Dermis blood vessel endothelial cell (primary cell): Measurements from ENCODE around the gene PPP4R2. TPM values are rescaled to one million over a fixed set of nuclear protein-coding genes. Genes with fewer than 3 reads are reported as not detected.

Experiments used
- DNase-seq: peaks from one replicate; pipeline ENCODE4 v3.0.0; 2010
- total RNA-seq: library from RNA; depleted of rRNA; stranded (reverse); fragments of >200 nt; gene quantifications from 2 replicates; pipeline ENCODE4 v1.2.3, GENCODE V29; 2014

PPP4R2 gene
- total RNA-seq, 1 donor from 2014 or later: 91.4 TPM

DNA sequence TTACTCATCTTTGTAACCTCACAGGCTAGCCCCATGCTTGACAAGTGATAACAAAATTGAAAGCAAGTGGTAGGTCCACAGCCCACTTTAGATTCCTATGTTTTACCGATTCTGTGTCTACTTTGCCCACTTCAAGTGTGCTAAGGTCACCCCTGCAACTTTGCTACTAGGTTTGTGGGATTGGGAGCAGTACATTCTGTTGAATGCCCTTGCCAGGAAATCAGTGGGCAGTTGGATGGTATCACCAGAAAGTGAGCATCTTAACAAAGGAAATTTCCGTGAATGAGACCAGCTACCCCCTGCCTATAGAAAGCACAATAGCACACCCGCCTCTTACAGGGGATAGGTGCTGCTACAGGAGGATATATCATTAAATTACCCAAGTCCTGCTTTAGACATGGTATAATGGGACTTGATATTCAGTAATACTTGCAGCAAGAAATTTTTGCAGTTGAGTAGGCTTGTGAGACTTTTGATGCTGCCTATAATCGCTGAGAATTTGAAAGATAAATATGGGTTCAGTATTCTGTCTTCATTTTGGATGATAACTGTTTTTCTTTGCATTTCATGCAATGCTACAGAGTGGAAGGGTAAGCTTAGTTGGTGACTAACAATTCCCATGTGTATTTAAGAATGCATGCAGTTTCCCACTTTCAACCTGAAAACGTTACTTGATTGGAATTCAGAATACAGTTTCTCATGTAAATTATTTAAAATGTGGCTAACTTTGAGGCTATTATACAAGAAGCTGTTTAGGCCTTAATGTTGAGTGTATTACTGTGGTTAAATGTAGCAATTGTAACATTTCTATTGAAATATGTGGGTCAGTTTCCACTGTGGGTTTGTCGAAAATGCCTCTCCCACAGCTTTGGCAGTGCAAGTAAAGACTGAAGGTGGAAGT is 74.3 kb downstream of the PPP4R2 start:
- DNase-seq: no peak

DNA sequence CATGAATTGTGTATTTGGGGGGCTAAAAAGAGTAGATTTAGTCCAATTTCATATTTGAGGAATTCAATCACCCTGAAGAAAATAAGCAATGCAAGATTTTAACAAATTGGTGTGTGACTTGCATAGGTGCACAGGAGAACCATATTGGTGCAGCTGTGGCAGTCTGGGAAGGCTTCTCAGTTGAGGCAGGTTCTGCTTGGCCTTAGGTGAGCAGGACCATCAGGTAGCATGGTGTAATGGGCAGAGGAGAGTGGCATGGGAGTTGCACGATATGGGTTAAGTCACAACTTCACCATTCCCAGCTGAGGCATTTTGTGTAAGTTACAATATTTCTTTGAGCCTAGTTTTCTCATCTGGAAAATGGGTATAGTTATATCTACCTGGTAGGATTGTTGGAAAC is 75.3 kb downstream of the PPP4R2 start:
- DNase-seq: no peak

DNA sequence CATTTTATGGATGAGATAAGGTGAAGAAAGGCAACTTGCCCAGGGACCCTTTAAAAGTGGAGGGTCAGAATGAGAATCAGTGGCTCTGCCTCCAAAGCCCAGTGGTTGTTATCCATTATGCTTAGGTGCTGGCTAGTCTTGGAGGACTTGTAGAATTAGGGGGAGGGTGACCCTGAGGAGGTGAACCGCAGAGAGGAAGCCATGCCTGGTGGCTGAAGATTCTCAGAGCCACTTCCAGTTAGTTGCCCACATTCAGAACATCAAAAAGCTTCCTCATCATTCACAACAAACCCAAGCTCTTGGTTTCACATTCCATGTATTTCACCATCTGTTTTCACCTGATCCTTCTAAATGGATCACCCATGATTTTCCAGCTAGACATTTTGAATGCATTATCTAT is 76.0 kb downstream of the PPP4R2 start:
- no peak for DNase-seq

DNA sequence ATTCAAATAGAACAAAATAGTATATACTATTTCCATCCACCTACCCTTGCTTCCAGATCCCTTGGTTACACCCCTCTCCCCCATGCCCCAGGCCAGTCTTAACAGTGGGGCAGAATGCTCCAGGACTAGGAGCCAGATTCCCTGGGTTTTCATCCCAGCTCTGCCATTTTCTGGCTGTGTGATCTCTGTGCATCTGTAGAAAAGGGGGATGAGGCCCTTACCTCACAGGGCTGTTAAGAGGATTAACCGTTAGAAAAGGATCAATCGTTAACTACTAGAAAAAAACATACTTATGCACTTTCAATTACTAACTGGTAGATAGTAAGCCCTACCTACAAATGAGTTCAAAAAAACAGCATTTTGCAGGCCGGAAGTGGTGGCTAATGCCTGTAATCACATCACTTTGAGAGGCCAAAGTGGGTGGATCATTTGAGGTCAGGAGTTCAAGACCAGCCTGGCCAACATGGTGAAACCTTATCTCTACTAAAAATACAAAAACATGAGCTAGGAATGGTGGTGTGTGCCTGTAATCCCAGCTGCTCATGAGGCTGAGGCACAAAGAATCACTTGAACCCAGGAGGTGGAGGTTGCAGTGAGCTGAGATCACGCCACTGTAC is 76.6 kb downstream of the PPP4R2 start:
- DNase-seq: no peak

DNA sequence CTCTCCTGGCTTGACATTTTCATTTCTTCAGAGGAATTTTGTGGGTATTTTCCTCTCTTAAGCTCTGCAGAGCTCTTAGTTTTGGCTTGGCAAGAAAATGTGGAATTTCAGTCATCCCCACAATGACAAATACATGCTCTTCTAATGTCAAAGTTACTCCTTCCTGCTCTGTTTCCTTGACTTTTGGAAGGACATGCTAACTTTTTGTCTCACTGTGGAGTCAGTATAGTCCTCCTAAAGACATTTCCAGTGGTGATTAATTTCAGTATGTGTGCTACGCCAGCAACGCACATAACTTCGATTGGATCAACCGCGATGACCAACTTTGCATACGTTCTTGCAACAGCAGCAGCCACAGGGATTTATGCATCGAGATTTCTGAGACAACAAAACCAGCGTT is 78.2 kb downstream of the PPP4R2 start:
- no peak for DNase-seq

DNA sequence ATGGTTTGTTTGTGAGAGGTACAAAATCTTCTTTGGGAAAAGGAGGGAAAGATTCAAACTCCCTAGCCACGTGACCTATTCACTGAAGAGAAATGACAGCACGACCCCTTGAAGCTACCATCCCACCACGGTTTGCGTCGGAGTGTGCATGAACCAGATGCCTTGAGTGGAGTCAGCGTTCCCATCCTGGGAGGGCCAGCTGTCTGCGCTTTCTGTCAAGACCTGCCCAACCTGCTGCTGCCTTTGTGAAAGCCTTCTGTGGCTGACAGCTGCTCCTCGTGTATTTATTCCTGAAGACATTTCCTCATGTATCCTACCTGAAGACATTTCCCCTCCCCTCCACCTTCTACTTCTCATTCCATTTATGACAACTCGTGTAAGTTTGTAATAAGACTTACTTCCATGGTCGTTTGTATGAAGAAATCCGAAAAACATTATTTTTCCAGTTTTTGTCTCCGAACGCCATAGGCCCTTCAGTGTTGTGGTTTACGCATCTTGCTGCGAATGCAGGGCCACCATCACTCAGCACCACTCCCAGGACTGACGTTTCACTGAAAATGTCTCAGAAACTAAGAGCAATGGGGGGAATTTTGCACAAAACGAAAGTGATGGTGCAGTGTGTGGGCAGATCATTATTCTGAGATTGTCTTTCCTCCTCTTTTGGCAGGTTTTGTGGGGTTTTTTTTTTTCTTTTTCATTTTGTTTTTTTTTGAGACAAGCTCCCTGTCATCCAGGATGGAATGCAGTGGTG is 83.8 kb downstream of the PPP4R2 start:
- no peak for DNase-seq

DNA sequence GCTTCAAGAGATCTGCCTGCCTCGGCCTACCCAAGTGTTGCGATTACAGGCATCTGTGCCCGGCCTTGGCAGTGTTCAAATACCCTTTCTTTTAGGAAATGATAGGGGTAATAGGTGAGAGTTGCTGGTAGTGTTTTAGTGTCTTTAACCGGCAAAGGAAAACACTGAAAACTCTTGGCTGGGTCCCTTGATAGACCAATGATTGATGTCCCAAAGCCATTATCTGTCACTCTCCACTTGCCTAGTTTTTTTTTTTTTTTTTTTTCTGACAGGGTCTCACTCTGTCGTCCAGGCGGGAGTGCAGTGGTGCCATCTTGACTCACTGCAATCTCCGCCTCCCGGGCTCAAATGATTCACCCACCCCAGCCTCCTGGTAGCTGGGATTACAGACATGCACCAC is 84.5 kb downstream of the PPP4R2 start:
- no peak for DNase-seq

DNA sequence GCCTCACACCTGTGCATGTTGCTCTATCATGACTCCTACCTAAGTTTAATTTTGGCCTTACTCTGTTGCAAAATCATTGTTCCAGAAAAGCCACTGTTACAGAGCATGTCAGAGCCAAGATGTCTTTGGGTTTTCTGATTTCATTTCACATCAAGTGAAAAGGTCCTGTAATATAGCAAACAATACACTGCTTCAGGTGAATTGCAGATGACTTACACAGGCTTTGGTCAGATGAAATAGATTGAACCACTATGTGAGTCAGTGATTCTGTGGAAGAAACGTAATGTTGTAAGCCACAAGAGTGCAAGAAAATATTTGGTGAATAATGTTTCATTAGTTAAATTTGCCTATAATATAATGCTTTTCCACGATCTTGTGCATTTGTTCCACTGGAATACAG is 87.6 kb downstream of the PPP4R2 start:
- DNase-seq: no peak

DNA sequence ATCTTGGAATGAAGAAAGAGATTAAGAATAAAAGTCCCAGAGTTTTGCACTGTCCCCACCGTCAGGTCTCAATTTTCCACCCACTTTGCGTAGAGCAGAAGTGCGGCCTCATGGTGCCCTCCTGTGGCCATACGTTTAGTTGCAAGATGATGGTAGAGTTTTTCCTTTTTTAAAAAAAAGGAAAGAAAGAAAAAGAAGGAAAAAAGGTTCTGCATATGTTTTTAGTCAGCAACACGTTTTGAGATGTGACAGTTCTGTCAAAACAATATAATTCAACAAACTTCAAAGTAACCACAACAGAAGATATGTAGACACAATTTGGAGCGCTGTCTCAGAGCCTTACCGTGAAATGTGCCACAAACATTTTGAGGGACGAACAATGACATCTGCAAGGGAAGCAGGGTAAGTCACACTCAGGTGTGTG is 89.5 kb downstream of the PPP4R2 start:
- peak; percentile 69 for DNase-seq

DNA sequence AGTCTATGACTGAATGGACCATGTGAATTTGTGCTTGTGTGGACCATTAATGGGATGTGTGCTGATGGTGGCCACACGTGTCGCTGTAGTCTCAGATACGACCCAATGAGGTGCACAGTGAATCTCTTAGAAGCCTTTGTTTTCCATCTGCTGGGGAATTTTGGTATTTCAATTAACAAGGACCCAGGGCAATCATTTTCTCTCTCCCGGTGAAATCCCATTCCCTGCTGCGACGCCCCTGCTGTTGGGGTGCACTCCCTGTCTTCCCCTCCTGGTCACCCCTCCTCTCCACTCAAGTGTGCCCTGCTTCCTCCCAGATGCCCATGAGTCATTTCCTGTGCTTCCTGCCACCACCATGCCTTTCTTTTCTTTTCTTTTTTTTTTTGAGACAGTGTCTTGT is 97.5 kb downstream of the PPP4R2 start:
- peak; percentile 35 for DNase-seq

DNA sequence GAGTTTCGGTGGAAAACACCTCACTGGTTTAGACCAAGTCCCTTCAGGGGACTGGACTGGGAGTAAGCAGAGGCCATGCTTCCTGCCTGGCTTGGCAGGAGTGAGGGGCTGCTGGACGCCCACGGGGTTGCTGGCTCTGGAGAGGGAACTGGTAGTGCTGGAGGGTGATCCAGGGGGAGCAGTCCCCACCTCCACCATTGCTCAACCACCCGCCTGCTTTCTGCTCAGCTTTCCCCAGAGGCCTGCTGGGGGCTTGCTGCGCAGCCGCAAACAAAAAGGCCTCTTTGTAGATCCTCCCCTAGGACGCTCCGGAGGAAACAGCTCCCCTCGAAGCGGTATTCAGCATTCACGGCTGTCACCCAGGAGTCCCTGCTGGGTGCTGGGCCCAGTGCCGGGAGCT is 98.3 kb downstream of the PPP4R2 start:
- no peak for DNase-seq

DNA sequence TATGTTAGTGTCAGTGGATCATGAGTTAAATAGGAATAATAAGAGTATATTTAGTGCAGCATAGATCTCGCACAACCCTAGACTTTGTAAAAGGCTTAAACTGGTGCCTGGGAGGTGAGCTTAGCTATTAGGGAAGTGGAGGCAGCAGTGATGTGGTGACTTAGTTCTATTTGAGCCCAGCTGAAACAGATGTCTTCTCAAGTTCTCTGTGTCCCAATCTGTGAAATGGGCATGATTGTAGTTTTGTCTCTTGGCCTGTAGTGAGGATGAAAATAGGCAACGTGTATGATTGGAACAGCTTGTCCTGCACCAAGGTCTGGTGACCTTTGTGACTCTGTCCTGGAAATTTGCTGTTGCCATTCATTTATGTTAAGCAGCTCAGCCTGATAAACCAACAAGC is 99.6 kb downstream of the PPP4R2 start:
- no peak for DNase-seq

DNA sequence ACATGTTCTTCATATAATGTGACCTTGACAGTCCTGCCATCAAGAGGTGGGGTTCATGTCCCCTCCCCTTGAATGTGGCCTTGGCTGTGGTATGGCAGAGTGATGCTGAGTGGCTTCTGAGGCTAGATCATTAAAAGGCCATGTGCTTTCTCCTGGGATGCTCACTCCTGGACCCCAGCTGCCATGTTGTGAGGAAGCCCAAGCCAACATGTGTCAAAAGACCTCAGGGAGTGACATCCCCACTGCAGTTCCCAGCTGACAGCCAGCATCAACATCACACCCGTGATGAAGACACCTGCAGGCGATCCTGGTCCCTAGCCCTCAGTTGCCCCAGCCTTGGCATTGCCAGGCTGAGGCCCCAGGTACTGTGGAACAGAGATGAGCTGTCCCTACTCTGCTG is 101.4 kb downstream of the PPP4R2 start:
- DNase-seq: no peak

DNA sequence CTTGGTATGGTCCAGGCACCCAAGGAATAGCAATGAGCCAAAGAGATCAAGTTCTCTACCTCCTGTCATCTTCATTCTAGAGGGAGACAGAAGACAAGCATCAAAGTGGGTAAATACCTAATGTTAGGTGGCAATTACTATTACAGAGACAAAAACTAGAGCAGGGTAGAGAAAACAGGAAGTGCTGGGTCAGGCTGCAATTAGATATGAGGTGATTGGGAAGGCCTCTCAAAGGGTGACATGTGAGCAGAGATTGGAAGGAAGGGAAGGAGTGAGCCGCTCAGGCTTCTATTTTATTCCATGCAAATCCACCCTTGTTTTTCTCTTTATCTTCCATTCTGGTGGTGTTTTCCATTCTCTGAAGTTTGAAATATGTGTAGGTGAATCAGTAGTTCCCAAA is 102.3 kb downstream of the PPP4R2 start:
- no peak for DNase-seq

DNA sequence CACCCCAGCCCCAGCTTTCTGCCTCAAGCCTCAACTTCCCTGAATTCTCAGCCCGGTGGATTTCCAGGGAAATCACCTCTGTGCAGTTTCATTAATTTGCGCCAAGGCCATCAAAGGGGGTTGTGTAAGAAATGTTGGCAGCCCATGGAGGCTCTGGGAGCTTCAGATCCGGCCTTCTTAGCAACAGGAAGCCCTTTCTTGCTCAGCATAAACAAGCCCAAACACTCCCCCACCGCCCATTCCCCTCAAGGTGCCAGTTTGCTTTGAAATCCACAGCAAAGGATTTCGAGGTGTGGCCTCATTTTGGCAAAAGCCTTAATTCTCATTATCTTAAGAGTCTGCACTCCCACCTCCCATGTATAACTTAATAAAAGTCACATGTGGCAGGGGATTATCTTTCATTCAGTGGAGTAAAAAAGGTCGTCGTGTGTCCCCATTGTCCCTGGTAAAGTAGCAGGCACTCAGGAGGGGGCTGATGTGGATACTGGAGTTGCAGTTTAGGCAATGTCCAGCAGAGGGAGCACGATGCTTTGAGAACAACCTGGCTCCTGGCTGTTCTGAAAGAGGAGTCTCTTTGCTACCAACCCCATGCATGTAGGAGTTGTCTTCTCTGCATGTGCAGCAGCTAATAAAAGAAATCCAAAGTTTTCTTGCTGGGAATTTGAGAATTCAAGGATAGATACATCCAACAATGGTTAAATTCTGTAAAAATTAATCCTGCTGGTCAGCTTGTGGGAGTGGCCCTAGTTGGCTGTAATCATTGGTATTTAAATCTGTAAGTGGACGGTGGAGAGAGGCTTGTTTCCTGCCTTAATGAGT is 104.3 kb downstream of the PPP4R2 start:
- peak; percentile 89 for DNase-seq

DNA sequence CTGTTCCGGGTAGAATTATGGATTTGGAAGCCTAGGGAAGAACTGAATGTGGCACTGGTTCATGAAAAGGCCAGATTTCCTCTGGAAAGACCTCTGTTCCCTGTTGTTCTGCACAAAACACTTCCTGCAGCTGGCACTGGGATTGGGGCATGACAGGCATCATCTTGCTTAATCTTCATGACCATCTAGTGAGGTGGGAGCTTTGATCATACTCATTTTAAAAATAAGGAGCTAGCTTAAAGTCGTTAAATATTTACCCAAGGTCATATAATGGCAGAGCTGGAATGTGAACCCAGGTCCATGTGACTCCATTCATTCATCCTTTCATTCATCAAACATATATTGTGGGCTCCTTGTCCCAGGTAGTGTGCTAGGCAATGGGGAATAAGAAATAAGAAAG is 105.3 kb downstream of the PPP4R2 start:
- no peak for DNase-seq

DNA sequence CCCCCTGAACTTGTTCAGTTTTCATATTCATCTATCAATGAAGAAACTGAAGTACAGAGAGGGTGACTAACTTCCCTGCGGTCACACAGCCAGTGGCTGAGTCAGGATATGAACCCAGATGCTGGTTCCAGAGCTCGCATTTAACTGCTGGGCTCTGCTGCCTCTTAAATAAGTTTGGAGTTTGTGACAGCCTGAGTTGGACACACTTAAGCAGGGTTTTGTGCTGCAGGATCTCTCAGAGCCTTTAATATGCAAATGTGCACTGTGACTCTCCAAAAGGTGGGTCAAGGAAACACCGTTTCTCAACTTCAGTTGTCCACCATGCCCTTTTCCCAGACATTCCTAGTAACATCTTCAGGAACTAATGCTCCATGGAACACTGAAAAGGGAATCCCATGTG is 110.6 kb downstream of the PPP4R2 start:
- no peak for DNase-seq

DNA sequence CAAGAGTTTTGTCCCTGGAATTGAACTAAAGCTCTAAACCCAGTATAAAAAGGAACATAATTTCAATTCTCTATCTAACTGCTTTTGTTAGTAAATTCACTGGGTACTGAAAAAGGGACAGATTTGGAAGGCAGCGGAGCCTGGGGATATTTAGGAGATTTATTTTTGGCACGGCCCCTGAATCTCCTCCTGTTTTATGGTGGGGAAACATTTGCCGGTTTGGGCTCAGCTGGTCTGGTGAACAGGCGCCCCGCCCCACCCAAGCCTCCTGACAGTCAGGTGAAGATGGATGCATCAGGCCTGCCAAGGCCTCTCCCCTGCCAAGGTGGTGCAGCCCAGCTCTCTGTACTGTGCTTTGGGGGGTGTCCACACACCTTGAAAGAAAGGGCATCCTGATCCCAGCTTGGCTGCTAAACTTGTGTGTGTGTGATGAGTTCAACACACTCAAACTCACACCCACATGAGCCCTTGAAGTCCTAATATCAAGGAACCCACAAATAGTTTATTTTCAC is 111.1 kb downstream of the PPP4R2 start:
- no peak for DNase-seq

DNA sequence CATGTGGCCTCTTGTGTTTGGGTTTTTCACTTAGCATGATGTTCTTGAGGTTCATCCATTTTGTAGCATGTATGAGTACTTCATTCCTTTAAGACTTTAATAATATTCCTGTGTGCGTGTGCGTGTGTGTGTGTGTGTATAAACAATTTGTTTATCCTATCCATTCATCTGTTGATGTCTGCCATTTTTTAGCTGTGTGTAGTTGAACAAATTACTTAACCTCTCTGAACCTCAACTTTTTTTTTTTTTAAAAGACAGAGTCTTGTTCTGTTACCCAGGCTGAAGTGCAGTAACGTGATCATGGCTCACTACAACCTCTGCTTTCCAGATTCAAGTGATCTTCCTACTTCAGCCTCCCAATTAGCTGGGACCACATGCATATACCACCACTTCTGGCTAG is 112.1 kb downstream of the PPP4R2 start:
- no peak for DNase-seq

DNA sequence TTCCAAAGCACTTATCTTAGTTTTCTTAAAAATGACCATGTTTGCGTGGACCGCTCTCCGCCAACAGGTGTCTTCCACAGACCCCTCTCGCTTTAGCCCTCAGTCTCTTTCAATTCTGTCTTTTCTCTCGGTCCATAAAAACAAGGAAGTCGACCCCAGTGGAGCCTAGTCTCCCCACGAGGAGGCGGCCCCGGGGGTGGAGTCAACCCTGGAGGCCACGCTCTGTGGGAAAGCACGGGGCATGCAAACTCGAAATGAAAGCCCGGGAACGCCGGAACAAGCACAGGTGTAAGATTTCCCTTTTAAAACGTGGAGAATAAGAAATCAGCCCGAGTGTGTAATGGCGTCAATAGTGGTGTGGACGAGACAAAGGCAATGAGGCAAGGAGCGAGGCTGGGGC is 113.9 kb downstream of the PPP4R2 start:
- no peak for DNase-seq

DNA sequence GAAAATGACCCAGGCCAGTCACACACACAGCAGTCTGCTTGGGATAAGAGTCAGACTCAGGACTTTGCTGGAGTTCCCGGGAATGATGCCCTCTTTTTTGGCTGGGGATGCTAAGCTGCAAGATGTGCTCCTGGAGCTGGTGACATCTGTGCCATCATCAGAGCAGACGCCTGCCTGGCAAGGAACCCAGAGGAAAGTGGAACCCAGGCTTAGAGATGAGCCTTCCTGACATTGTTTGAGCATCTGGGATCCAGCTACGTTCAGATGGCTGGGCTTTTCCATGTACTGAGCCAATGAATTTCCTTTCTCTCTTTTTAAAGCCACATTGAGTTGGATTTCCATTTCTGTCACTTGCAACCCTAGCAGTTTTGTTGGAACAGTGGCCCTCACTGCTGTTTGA is 118.1 kb downstream of the PPP4R2 start:
- DNase-seq: no peak

DNA sequence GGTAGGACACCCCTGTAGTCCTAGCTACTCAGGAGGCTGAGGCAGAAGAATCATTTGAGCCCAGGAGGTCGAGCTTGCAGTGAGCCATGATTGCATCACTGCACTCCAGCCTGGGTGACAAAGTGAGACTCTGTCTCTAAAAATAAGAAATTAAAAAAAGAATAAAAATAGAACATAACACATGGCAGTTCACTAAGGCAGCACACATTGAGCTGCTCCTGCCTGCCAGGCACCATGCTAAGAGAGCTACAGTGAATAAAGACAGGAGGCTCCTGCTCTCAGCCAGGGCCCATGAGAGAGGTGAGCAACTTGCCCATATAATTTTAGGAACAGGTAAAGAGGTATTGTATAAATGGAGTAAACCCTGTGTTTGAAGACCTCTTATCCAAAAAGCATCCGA is 119.2 kb downstream of the PPP4R2 start:
- DNase-seq: no peak
